Measurements from ENCODE around the gene ARF3. TPM values are rescaled to one million over a fixed set of nuclear protein-coding genes. Genes with fewer than 3 reads are reported as not detected.
A peak's percentile ranks its signal among the peaks of the same experiment; 100 is the strongest.

ARF3 gene
- total and polyA plus RNA-seq, 7 experiments from 2014 or later, result 15.9 to 137 (median 52.5) TPM

GRCh38 chr12:48943221-48943620 is 14.1 kb downstream of the ARF3 start:
- H3K4me1 ChIP-seq (ENCODE audit: control insufficient read depth in 2 of 2, insufficient read depth in 2 of 2, low read length in 2 of 2), result no peaks in the 10 kb centered on the region
- no peaks in the 10 kb centered on the region for H3K27me3 ChIP-seq (ENCODE audit: control insufficient read depth in 2 of 2, insufficient read depth in 2 of 2, low read length in 2 of 2)
- POLR2A ChIA-PET, result interaction anchor here (0.7 to 1.7 kb wide), 2 partner anchors 30 to 91 kb away, joined by 3 to 5 read pairs; partner anchors contain the start of gene DDX23
- DNase-seq (no peak), ATAC-seq (no peak)
- H3K27ac Mint-ChIP-seq, result peak overlapping the region in 2 of 9 donors; percentile 3 to 84
- CTCF ChIA-PET, result interaction anchor here (1.2 to 2.0 kb wide), 2 partner anchors 14 to 90 kb away, joined by 3 to 7 read pairs; partner anchors contain the start of gene ARF3
- H3K4me3 Mint-ChIP-seq, result no peak overlapping the region
- H3K27me3 Mint-ChIP-seq, result no peaks in the 10 kb centered on the region
- H3K36me3 Mint-ChIP-seq, result peaks cover 0 to 10% (median 5%) of the 10 kb centered on the region in 5 donors
- H3K9me3 ChIP-seq (ENCODE audit: control insufficient read depth in 2 of 3, low read length in 3 of 3), result no peaks in the 10 kb centered on the region
- H3K9me3 Mint-ChIP-seq, result no peaks in the 10 kb centered on the region
- peaks cover 0 to 38% (median 0%) of the 10 kb centered on the region in 3 experiments for H3K36me3 ChIP-seq (ENCODE audit: control insufficient read depth in 2 of 3, insufficient read depth in 3 of 3, low read length in 3 of 3)
- H3K4me1 Mint-ChIP-seq, result peaks cover 4 to 26% (median 17%) of the 10 kb centered on the region in 7 donors
- H3K4me3 ChIP-seq (ENCODE audit: low read length), result no peak overlapping the region
- intact Hi-C loops (cut with micrococcal nuclease), result no loop called here
- H3K27ac ChIP-seq (ENCODE audit: low read depth, low read length), result no peak overlapping the region

DNA sequence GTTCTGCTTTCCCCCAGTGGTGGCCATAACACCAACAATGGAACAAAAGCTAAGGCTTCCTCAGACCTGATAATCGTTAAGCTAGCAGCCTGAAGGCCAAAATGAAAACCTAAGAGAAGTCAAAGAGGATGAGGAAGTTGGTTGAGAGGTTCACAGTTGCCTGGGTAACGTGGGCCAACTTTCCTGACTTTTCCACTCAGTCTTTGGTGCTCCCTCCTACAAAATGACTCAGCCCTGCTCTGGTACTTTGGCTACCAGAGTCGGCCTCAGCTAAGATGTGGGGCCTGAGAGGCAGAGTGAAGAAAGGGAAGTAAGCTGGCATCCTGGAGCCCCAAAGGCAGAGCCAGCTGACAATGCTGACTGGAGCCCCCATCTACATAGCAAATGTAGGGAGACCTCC is 17.1 kb downstream of the ARF3 start:
- Mint-ChIP-seq H3K36me3 (peaks cover 0 to 8% (median 4%) of the 10 kb centered on the region in 5 donors), H3K27ac (peak overlapping the region in 3 of 9 donors; percentile 25 to 51 (median 49)), H3K4me3 (no peak overlapping the region), H3K9me3 (no peaks in the 10 kb centered on the region), H3K4me1 (peaks cover 3 to 19% (median 13%) of the 10 kb centered on the region in 7 donors), H3K27me3 (no peaks in the 10 kb centered on the region)
- Histone ChIP-seq H3K27me3 (ENCODE audit: control insufficient read depth in 2 of 2, insufficient read depth in 2 of 2, low read length in 2 of 2) (no peaks in the 10 kb centered on the region), H3K4me3 (ENCODE audit: low read length) (no peak overlapping the region), H3K27ac (ENCODE audit: low read depth, low read length) (no peak overlapping the region), H3K4me1 (ENCODE audit: control insufficient read depth in 2 of 2, insufficient read depth in 2 of 2, low read length in 2 of 2) (peaks cover 0 to 5% of the 10 kb centered on the region in 2 donors), H3K9me3 (ENCODE audit: control insufficient read depth in 2 of 3, low read length in 3 of 3) (no peaks in the 10 kb centered on the region), H3K36me3 (ENCODE audit: control insufficient read depth in 2 of 3, insufficient read depth in 3 of 3, low read length in 3 of 3) (peaks cover 0 to 45% (median 0%) of the 10 kb centered on the region in 3 experiments)
- ChIA-PET POLR2A (interaction anchor here (0.9 to 1.0 kb wide), 3 partner anchors 37 to 89 kb away, joined by 3 to 4 read pairs (median 3); a partner anchor contains a TSS), CTCF (interaction anchor here (0.8 to 9.6 kb wide), 4 partner anchors 20 to 87 kb away, joined by 4 to 128 read pairs (median 30); partner anchors contain the start of gene DDX23)
- ATAC-seq (peak; percentile 73), DNase-seq (no peak)
- intact Hi-C loops (cut with micrococcal nuclease), result no loop called here

GRCh38 chr12:48938805-48939204 is 18.5 kb downstream of the ARF3 start:
- peak overlapping the region in 1 of 9 donors; percentile 52 for H3K27ac Mint-ChIP-seq
- Histone ChIP-seq H3K27me3 (ENCODE audit: control insufficient read depth in 2 of 2, insufficient read depth in 2 of 2, low read length in 2 of 2) (no peaks in the 10 kb centered on the region), H3K27ac (ENCODE audit: low read depth, low read length) (no peak overlapping the region), H3K4me3 (ENCODE audit: low read length) (no peak overlapping the region), H3K36me3 (ENCODE audit: control insufficient read depth in 2 of 3, insufficient read depth in 3 of 3, low read length in 3 of 3) (peaks cover 0 to 45% (median 0%) of the 10 kb centered on the region in 3 experiments), H3K4me1 (ENCODE audit: control insufficient read depth in 2 of 2, insufficient read depth in 2 of 2, low read length in 2 of 2) (peaks cover 6 to 19% of the 10 kb centered on the region in 2 donors), H3K9me3 (ENCODE audit: control insufficient read depth in 2 of 3, low read length in 3 of 3) (no peaks in the 10 kb centered on the region)
- ChIA-PET CTCF (interaction anchor here (0.6 to 9.6 kb wide), 3 partner anchors 36 to 86 kb away, joined by 3 to 128 read pairs (median 54); partner anchors contain the start of gene DDX23), POLR2A (no interaction called here)
- intact Hi-C loops (cut with micrococcal nuclease), result no loop called here
- DNase-seq, result no peak
- ATAC-seq, result no peak
- no peaks in the 10 kb centered on the region for H3K9me3 Mint-ChIP-seq
- H3K4me1 Mint-ChIP-seq, result peaks cover 11 to 21% (median 16%) of the 10 kb centered on the region in 7 donors
- no peak overlapping the region for H3K4me3 Mint-ChIP-seq
- peaks cover 0 to 11% (median 4%) of the 10 kb centered on the region in 5 donors for H3K36me3 Mint-ChIP-seq
- H3K27me3 Mint-ChIP-seq, result no peaks in the 10 kb centered on the region

- Mint-ChIP-seq H3K4me1 (peaks cover 12 to 31% (median 16%) of the 10 kb centered on the region in 7 donors), H3K4me3 (no peak overlapping the region), H3K9me3 (no peaks in the 10 kb centered on the region), H3K27me3 (no peaks in the 10 kb centered on the region), H3K27ac (peak overlapping the region in 4 of 9 donors; percentile 1 to 75 (median 50)), H3K36me3 (peaks cover 0 to 20% (median 4%) of the 10 kb centered on the region in 5 donors)
- DNase-seq, result no peak
- ChIA-PET CTCF (interaction anchor here (0.6 to 9.6 kb wide), 5 partner anchors 9 to 84 kb away, joined by 3 to 128 read pairs (median 4); partner anchors contain the start of genes ARF3, DDX23 and WNT1), POLR2A (interaction anchor here (1.0 to 2.2 kb wide), 2 partner anchors 34 to 84 kb away, joined by 7 read pairs; partner anchors contain the start of gene DDX23)
- Histone ChIP-seq H3K9me3 (ENCODE audit: control insufficient read depth in 2 of 3, low read length in 3 of 3) (no peaks in the 10 kb centered on the region), H3K27me3 (ENCODE audit: control insufficient read depth in 2 of 2, insufficient read depth in 2 of 2, low read length in 2 of 2) (no peaks in the 10 kb centered on the region), H3K4me1 (ENCODE audit: control insufficient read depth in 2 of 2, insufficient read depth in 2 of 2, low read length in 2 of 2) (peaks cover 6 to 33% of the 10 kb centered on the region in 2 donors), H3K4me3 (ENCODE audit: low read length) (no peak overlapping the region), H3K36me3 (ENCODE audit: control insufficient read depth in 2 of 3, insufficient read depth in 3 of 3, low read length in 3 of 3) (peaks cover 0 to 53% (median 5%) of the 10 kb centered on the region in 3 experiments), H3K27ac (ENCODE audit: low read depth, low read length) (no peak overlapping the region)
- intact Hi-C loops (cut with micrococcal nuclease), result loop anchor here in 1 of 2 donors (2.0 kb wide), 3 partner anchors 20 to 184 kb away; partner anchors contain the start of gene ARF3
- ATAC-seq, result no peak
Observed at GRCh38 chr12:48937170-48937569, 20.1 kb downstream of the ARF3 start.

- Histone ChIP-seq H3K27me3 (ENCODE audit: control insufficient read depth in 2 of 2, insufficient read depth in 2 of 2, low read length in 2 of 2) (no peaks in the 10 kb centered on the region), H3K9me3 (ENCODE audit: control insufficient read depth in 2 of 3, low read length in 3 of 3) (no peaks in the 10 kb centered on the region), H3K4me1 (ENCODE audit: control insufficient read depth in 2 of 2, insufficient read depth in 2 of 2, low read length in 2 of 2) (peaks cover 6 to 34% of the 10 kb centered on the region in 2 donors), H3K36me3 (ENCODE audit: control insufficient read depth in 2 of 3, insufficient read depth in 3 of 3, low read length in 3 of 3) (peaks cover 0 to 52% (median 5%) of the 10 kb centered on the region in 3 experiments), H3K4me3 (ENCODE audit: low read length) (no peak overlapping the region), H3K27ac (ENCODE audit: low read depth, low read length) (no peak overlapping the region)
- H3K4me1 Mint-ChIP-seq, result peaks cover 12 to 31% (median 16%) of the 10 kb centered on the region in 7 donors
- DNase-seq (peak; percentile 65 to 87 (median 77)), ATAC-seq (peak; percentile 80)
- H3K36me3 Mint-ChIP-seq, result peaks cover 0 to 20% (median 4%) of the 10 kb centered on the region in 5 donors
- ChIA-PET POLR2A (interaction anchor here (1.1 to 3.0 kb wide), 5 partner anchors 11 to 84 kb away, joined by 7 to 15 read pairs (median 9); partner anchors contain the start of genes DDX23 and FKBP11), CTCF (interaction anchor here (0.6 to 9.6 kb wide), 13 partner anchors 10 to 88 kb away, joined by 3 to 128 read pairs (median 3); partner anchors contain the start of genes DDX23, FKBP11, RND1 and WNT10B)
- no peak overlapping the region for H3K4me3 Mint-ChIP-seq
- peak overlapping the region; percentile 1 to 85 (median 68) for H3K27ac Mint-ChIP-seq
- intact Hi-C loops (cut with micrococcal nuclease), result loop anchor here (1.0 to 2.0 kb wide), 7 partner anchors 12 to 184 kb away; partner anchors contain the start of gene ARF3 (in 1 of the 2)
- no peaks in the 10 kb centered on the region for H3K9me3 Mint-ChIP-seq
- no peaks in the 10 kb centered on the region for H3K27me3 Mint-ChIP-seq
Observed at GRCh38 chr12:48936379-48936979, 20.8 kb downstream of the ARF3 start.

GRCh38 chr12:48934312-48934706 is 23.0 kb downstream of the ARF3 start:
- Histone ChIP-seq H3K4me1 (ENCODE audit: control insufficient read depth in 2 of 2, insufficient read depth in 2 of 2, low read length in 2 of 2) (peaks cover 6 to 38% of the 10 kb centered on the region in 2 donors), H3K27ac (ENCODE audit: low read depth, low read length) (no peak overlapping the region), H3K4me3 (ENCODE audit: low read length) (no peak overlapping the region), H3K36me3 (ENCODE audit: control insufficient read depth in 2 of 3, insufficient read depth in 3 of 3, low read length in 3 of 3) (peaks cover 0 to 38% (median 5%) of the 10 kb centered on the region in 3 experiments), H3K27me3 (ENCODE audit: control insufficient read depth in 2 of 2, insufficient read depth in 2 of 2, low read length in 2 of 2) (no peaks in the 10 kb centered on the region), H3K9me3 (ENCODE audit: control insufficient read depth in 2 of 3, low read length in 3 of 3) (no peaks in the 10 kb centered on the region)
- Mint-ChIP-seq H3K4me1 (peaks cover 7 to 31% (median 16%) of the 10 kb centered on the region in 7 donors), H3K4me3 (peak overlapping the region in 4 of 10 donors; percentile 16 to 71 (median 34)), H3K36me3 (peaks cover 5 to 25% (median 16%) of the 10 kb centered on the region in 5 donors), H3K27me3 (no peaks in the 10 kb centered on the region), H3K27ac (peak overlapping the region in 8 of 9 donors; percentile 20 to 92 (median 56)), H3K9me3 (no peaks in the 10 kb centered on the region)
- intact Hi-C loops (cut with micrococcal nuclease), result loop anchor here (1.0 to 2.0 kb wide), 2 partner anchors 9 to 60 kb away; partner anchors contain the start of gene FKBP11 (in 1 of the 2)
- ChIA-PET POLR2A (interaction anchor here (1.3 to 3.0 kb wide), 4 partner anchors 11 to 82 kb away, joined by 4 to 18 read pairs (median 12); partner anchors contain the start of genes DDX23 and FKBP11), CTCF (interaction anchor here (0.7 to 9.6 kb wide), 10 partner anchors 9 to 81 kb away, joined by 3 to 128 read pairs (median 6); partner anchors contain the start of genes DDX23 and FKBP11)
- ATAC-seq (no peak), DNase-seq (no peak)

Measured in naive thymus-derived CD4-positive, alpha-beta T cell (primary cell).